Stomach (tissue), 9 donors: ENCODE measurements around the gene MATCAP1. TPM values are rescaled to one million over a fixed set of nuclear protein-coding genes. Genes with fewer than 3 reads are reported as not detected.
A peak's percentile ranks its signal among the peaks of the same experiment; 100 is the strongest.

Source experiments
- DNase-seq, 2 donors: peaks; one replicate each; pipeline versions ENCODE4 v3.0.0 to v3.0.0-alpha.2; 2013 to 2019
- H3K27ac ChIP-seq, 5 donors: fragments of 200-600 bp in 4 of 5; sonication (generic) in 4 of 5; one replicate each; pipeline ENCODE4 v1.5.1; 2013 to 2019; ENCODE audit warnings: mild to moderate bottlenecking in 1 of 5, moderate library complexity in 1 of 5
- H3K27me3 ChIP-seq, 3 donors: fragments of 200-600 bp; sonication (generic); one replicate each; pipeline ENCODE4 v1.5.1; 2017 to 2019; ENCODE audit warnings: mixed run types in 1 of 3
- H3K36me3 ChIP-seq, 4 donors: fragments of 200-600 bp; sonication (generic); 1 replicate in 3 of 4; 2 replicates in 1 of 4; pipeline ENCODE4 v1.5.1; 2016 to 2019
- H3K4me1 ChIP-seq, 4 donors: fragments of 200-600 bp; sonication (generic); one replicate each; pipeline ENCODE4 v1.5.1; 2016 to 2019
- H3K4me3 ChIP-seq, 4 donors: fragments of 200-600 bp; sonication (generic) in 3 of 4; one replicate each; pipeline ENCODE4 v1.5.1; 2016 to 2019; ENCODE audit warnings: mild to moderate bottlenecking in 1 of 4
- H3K9me3 ChIP-seq, 4 donors: fragments of 200-600 bp; sonication (generic); one replicate each; pipeline ENCODE4 v1.5.1; 2016 to 2019
- CTCF ChIP-seq, 7 experiments: fragments of 450-650 bp in 4 of 7; fragments of 200-600 bp in 3 of 7; sonication (generic) in 3 of 7; IDR thresholded peaks; one replicate each; pipeline ENCODE4 v1.5.1; 2016 to 2019; ENCODE audit warnings: antibody characterized with exemption in 7 of 7, control low read depth in 2 of 7, mild to moderate bottlenecking in 1 of 7
- EP300 ChIP-seq: sonication (generic); formaldehyde crosslinking; IDR thresholded peaks from one replicate; pipeline ENCODE4 v1.6.1; 2017; ENCODE audit warnings: antibody characterized with exemption
- POLR2A ChIP-seq, 4 donors: fragments of 450-650 bp; IDR thresholded peaks; one replicate each; pipeline ENCODE4 v1.6.1; 2016; ENCODE audit warnings: antibody characterized with exemption in 4 of 4, control low read depth in 2 of 4, mild to moderate bottlenecking in 1 of 4, moderate library complexity in 1 of 4
- POLR2AphosphoS5 ChIP-seq, 3 donors: sonication (generic); formaldehyde crosslinking; IDR thresholded peaks; one replicate each; pipeline ENCODE4 v1.6.1; 2016; ENCODE audit warnings: antibody characterized with exemption in 3 of 3
- WGBS, 5 donors: extraction: QIAGEN DNeasy Blood & Tissue Kit in 3 of 5; methylation state at CpG; one replicate each; pipeline versions ENCODE4 v1.1.5 to v1.1.7; 2013 to 2018; 5-methylcytosine and 5-hydroxymethylcytosine counted together
- intact Hi-C: fragments of 100-400 bp; cut with DNase I; formaldehyde crosslinking; loops from one replicate; pipeline ENCODE4 v1.15.1; 2023; ENCODE audit warnings: low total_unique reads
- polyA plus RNA-seq, 3 donors: library from polyadenylated mRNA; stranded (reverse); fragments of 200-250 nt; gene quantifications; one replicate each; pipeline ENCODE4 v1.2.3, GENCODE V29; 2013
- total RNA-seq, 5 donors: library from RNA; depleted of rRNA; stranded (reverse); fragments of >200 nt; gene quantifications; one replicate each; pipeline versions ENCODE4 v1.1.0 to v1.2.3, GENCODE V29; 2014 to 2016
- donor health status: healthy with polysubstance abuse.
- donor health status: Bipolar disorder and iron deficiency.
- donor health status: healthy.

Gene MATCAP1
- total and polyA plus RNA-seq, 8 donors, result 8.5 to 156 (median 18.8) TPM

DNA sequence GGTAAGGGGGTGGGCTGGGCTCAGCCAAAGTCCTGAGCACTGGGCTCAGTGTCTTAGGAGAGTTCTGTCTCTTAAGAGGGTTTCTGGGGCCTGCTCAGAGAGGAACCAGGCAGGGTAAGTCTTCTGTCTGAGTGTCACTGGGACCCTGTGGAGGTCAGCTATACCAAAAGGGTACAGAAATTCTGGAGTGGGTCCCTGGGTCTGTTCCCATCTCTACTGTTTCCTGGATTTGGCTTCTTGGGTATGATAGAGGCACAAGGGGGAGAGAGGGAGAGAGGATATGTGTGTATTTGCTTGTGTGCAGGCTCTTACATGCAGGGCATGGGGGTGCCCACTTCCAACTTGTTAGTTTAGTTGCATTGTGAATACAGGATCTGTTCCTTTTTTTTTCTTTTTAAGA, 9.8 kb upstream of the MATCAP1 start:
- H3K4me3 ChIP-seq, result peak overlapping the region in 3 of 4 donors; percentile 93 to 100 (median 95)

DNA sequence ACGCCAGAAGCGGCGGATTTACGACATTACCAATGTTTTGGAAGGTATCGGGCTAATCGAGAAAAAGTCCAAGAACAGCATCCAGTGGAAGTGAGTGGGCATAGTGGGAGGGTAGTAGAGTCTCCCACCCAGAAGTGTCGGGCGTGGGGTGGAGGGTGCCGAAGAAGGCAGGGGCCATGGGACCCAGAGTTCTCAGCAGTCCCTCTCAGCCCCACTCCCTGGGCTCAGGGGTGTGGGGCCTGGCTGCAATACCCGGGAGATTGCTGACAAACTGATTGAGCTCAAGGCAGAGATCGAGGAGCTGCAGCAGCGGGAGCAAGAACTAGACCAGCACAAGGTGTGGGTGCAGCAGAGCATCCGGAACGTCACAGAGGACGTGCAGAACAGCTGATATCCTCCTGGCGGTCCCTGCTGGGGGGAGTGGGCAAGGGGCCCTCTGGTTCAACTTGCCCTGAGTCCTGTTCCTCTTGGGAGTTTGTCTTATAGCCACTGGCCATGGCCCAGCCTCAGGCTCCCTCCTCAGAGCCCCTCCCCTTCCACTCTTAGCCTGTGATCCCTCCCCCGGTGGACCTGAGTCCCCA, 9.1 kb upstream of the MATCAP1 start:
- H3K27ac ChIP-seq, result peak overlapping the region in 4 of 5 donors; percentile 80 to 90 (median 84)
- TF ChIP-seq POLR2A (IDR thresholded peaks at IDR 0.05) (no peak), CTCF (IDR thresholded peaks at IDR 0.05) (no peak), EP300 (no peak), POLR2AphosphoS5 (IDR thresholded peaks at IDR 0.05) (no peak)
- DNase-seq, result peak in 1 of 2 donors; percentile 21
- no peaks in the 10 kb centered on the region for H3K9me3 ChIP-seq
- H3K4me1 ChIP-seq, result peaks cover 26 to 58% (median 36%) of the 10 kb centered on the region in 4 donors
- intact Hi-C loops, result no loop called here
- peak overlapping the region; percentile 91 to 100 (median 94) for H3K4me3 ChIP-seq
- peaks cover 39 to 48% (median 45%) of the 10 kb centered on the region in 4 donors for H3K36me3 ChIP-seq
- H3K27me3 ChIP-seq, result no peaks in the 10 kb centered on the region
- 11 to 23% (median 17%) methylated on average over 17 of the region's 17 CpGs for WGBS, 5 donors

More for the DNA sequence above, 9.8 kb upstream of the MATCAP1 start:
- intact Hi-C loops, result no loop called here
- Histone ChIP-seq H3K36me3 (peaks cover 43 to 55% (median 51%) of the 10 kb centered on the region in 4 donors), H3K27me3 (no peaks in the 10 kb centered on the region), H3K4me1 (peaks cover 32 to 65% (median 42%) of the 10 kb centered on the region in 4 donors), H3K9me3 (no peaks in the 10 kb centered on the region), H3K27ac (peak overlapping the region in 2 of 5 donors; percentile 81 to 90)
- TF ChIP-seq POLR2AphosphoS5 (IDR thresholded peaks at IDR 0.05) (no peak), CTCF (IDR thresholded peaks at IDR 0.05) (no peak), POLR2A (IDR thresholded peaks at IDR 0.05) (no peak), EP300 (no peak)
- no peak for DNase-seq

DNA sequence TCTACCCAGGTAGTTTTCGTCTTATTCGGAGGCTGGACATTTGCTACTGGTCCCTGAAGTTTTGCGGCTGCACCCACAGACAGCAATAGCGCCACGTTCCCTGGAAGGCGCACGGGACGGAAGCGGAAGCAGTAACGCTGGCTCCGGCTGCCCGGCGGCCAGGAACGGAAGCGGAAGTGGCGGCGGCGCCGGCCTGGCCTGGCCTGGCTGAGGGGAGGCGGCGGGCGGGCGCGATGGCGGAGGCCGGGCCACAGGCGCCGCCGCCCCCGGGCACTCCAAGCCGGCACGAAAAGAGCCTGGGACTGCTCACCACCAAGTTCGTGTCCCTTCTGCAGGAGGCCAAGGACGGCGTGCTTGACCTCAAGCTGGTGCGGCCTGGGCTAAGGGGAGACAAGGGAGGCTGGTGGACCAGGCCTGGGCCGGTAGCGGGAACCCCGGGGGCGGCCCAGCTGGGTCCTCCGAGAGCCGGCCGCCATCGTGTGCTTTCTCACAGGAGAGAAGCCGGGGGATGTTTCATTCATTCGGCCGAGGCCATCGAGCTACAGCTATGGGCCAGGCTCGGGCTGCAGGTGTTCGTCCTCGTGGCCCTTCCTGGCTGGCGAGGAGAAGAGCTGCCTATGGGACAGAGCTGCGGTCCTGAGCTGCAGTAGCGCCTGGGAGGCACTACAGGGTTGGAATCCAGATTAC, 8.4 kb upstream of the MATCAP1 start, which contains the start of gene E2F4:
Gene E2F4, plus strand, starts transcription at position 161 of the 687 bp plus-strand sequence. Its CDS starts 73 bp downstream, at position 234.
- peak within 1 kb of the TSS; percentile 80 to 90 (median 84) for H3K27ac ChIP-seq
- peak; percentile 93 to 97 for DNase-seq
- H3K9me3 ChIP-seq, result no peaks in the 10 kb centered on the region
- WGBS, 5 donors, result 0% methylated on average over 4 to 54 of the region's 54 CpGs
- peaks cover 32 to 41% (median 38%) of the 10 kb centered on the region in 4 donors for H3K36me3 ChIP-seq
- peaks cover 24 to 51% (median 32%) of the 10 kb centered on the region in 4 donors for H3K4me1 ChIP-seq
- H3K4me3 ChIP-seq, result peak within 1 kb of the TSS; percentile 91 to 100 (median 94)
- H3K27me3 ChIP-seq, result no peaks in the 10 kb centered on the region
- TF ChIP-seq POLR2AphosphoS5 (IDR thresholded peaks at IDR 0.05), result peak; percentile 85 to 99 (median 88)
- TF ChIP-seq EP300, result no peak
- TF ChIP-seq CTCF (IDR thresholded peaks at IDR 0.05), result peak in 2 of 7 experiments; percentile 9 to 23
- intact Hi-C loops, result no loop called here

GRCh38 chr16:67191411-67191994, 7.7 kb upstream of the MATCAP1 start:
- Histone ChIP-seq H3K27ac (peak overlapping the region in 2 of 5 donors; percentile 81 to 90), H3K4me3 (peak overlapping the region; percentile 91 to 100 (median 94)), H3K9me3 (no peaks in the 10 kb centered on the region), H3K27me3 (no peaks in the 10 kb centered on the region), H3K4me1 (peaks cover 24 to 50% (median 32%) of the 10 kb centered on the region in 4 donors), H3K36me3 (peaks cover 26 to 35% (median 31%) of the 10 kb centered on the region in 4 donors)
- intact Hi-C loops, result no loop called here
- no peak for DNase-seq
- TF ChIP-seq POLR2A (IDR thresholded peaks at IDR 0.05), result no peak
- no peak for TF ChIP-seq CTCF (IDR thresholded peaks at IDR 0.05)
- TF ChIP-seq EP300, result no peak
- no peak for TF ChIP-seq POLR2AphosphoS5 (IDR thresholded peaks at IDR 0.05)
- 10 to 19% (median 12%) methylated on average over 9 of the region's 9 CpGs for WGBS, 5 donors
